H9 (cell line): ENCODE results near the gene MGAT5. TPM values are rescaled to one million over a fixed set of nuclear protein-coding genes. Genes with fewer than 3 reads are reported as not detected.

Source experiments
- DNase-seq: peaks from one replicate; pipeline ENCODE4 v3.0.0-alpha.2; 2017
- H2AFZ ChIP-seq: one replicate; pipeline ENCODE4 v1.6.1; 2013; ENCODE audit warnings: mild to moderate bottlenecking, low read length, control low read depth, moderate library complexity
- H2AK5ac ChIP-seq: 2 replicates; pipeline ENCODE4 v1.6.1; 2013; ENCODE audit warnings: low read length, control low read depth, mixed read lengths; ENCODE audit not compliant: insufficient read length
- H2BK120ac ChIP-seq: one replicate; pipeline ENCODE4 v1.6.1; 2013; ENCODE audit warnings: low read depth, mild to moderate bottlenecking, low read length, control low read depth, inconsistent platforms; ENCODE audit not compliant: poor library complexity, severe bottlenecking
- H2BK12ac ChIP-seq: 2 replicates; pipeline ENCODE4 v1.6.1; 2013; ENCODE audit warnings: low read length, control low read depth, mixed read lengths, low read depth; ENCODE audit not compliant: insufficient read length
- H2BK15ac ChIP-seq: 2 replicates; pipeline ENCODE4 v1.6.1; 2013; ENCODE audit warnings: low read depth, low read length, control low read depth
- H2BK20ac ChIP-seq: one replicate; pipeline ENCODE4 v1.6.1; 2013; ENCODE audit warnings: low read depth, mild to moderate bottlenecking, low read length, control low read depth, inconsistent platforms; ENCODE audit not compliant: poor library complexity, severe bottlenecking
- H2BK5ac ChIP-seq: 2 replicates; pipeline ENCODE4 v1.6.1; 2013; ENCODE audit warnings: low read length, control low read depth, mixed read lengths; ENCODE audit not compliant: insufficient read length
- H3K14ac ChIP-seq: 2 replicates; pipeline ENCODE4 v1.6.1; 2013; ENCODE audit warnings: low read length, control low read depth; ENCODE audit not compliant: insufficient read depth
- H3K18ac ChIP-seq: 2 replicates; pipeline ENCODE4 v1.6.1; 2013; ENCODE audit warnings: low read depth, mild to moderate bottlenecking, mixed read lengths, low read length, control low read depth; ENCODE audit not compliant: insufficient read length
- H3K23ac ChIP-seq: 2 replicates; pipeline ENCODE4 v1.6.1; 2013; ENCODE audit warnings: low read length, control low read depth, mixed read lengths, low read depth; ENCODE audit not compliant: insufficient read length
- H3K23me2 ChIP-seq: 2 replicates; pipeline ENCODE4 v1.6.1; 2013; ENCODE audit warnings: low read depth, mild to moderate bottlenecking, mixed read lengths, low read length, control low read depth; ENCODE audit not compliant: insufficient read length, poor library complexity, severe bottlenecking
- H3K27ac ChIP-seq: 2 replicates; pipeline ENCODE4 v1.5.1; 2013; ENCODE audit warnings: low read length, control low read depth, mixed read lengths, low read depth; ENCODE audit not compliant: insufficient read length
- H3K27me3 ChIP-seq: 2 replicates; pipeline ENCODE4 v1.6.1; 2013; ENCODE audit warnings: low read length, control low read depth, inconsistent platforms; ENCODE audit not compliant: insufficient read depth
- H3K4ac ChIP-seq: 2 replicates; pipeline ENCODE4 v1.6.1; 2013; ENCODE audit warnings: low read depth, mild to moderate bottlenecking, control low read depth, inconsistent platforms, low read length, moderate library complexity
- H3K4me1 ChIP-seq: 2 replicates; pipeline ENCODE4 v1.6.1; 2013; ENCODE audit warnings: low read length, control low read depth, inconsistent platforms; ENCODE audit not compliant: insufficient read depth
- H3K4me2 ChIP-seq: 2 replicates; pipeline ENCODE4 v1.6.1; 2013; ENCODE audit warnings: low read length, control low read depth, mixed read lengths; ENCODE audit not compliant: insufficient read length, insufficient read depth
- H3K56ac ChIP-seq: 2 replicates; pipeline ENCODE4 v1.6.1; 2013; ENCODE audit warnings: low read depth, mild to moderate bottlenecking, mixed read lengths, low read length, control low read depth; ENCODE audit not compliant: insufficient read length
- H3K79me1 ChIP-seq: 2 replicates; pipeline ENCODE4 v1.6.1; 2013; ENCODE audit warnings: low read depth, mild to moderate bottlenecking, moderate library complexity, low read length, control low read depth, inconsistent platforms; ENCODE audit not compliant: insufficient read depth, poor library complexity, severe bottlenecking
- H3K79me2 ChIP-seq: 2 replicates; pipeline ENCODE4 v1.6.1; 2013; ENCODE audit warnings: low read length, control low read depth, inconsistent platforms; ENCODE audit not compliant: insufficient read depth
- H3K9ac ChIP-seq: 2 replicates; pipeline ENCODE4 v1.6.1; 2013; ENCODE audit warnings: low read length, control low read depth, mixed read lengths; ENCODE audit not compliant: insufficient read length; ENCODE audit errors: extremely low read depth
- H3K9me3 ChIP-seq: one replicate; pipeline ENCODE4 v1.6.1; 2013; ENCODE audit warnings: low read depth, low read length, inconsistent platforms; ENCODE audit not compliant: control insufficient read depth
- H3T11ph ChIP-seq: one replicate; pipeline ENCODE4 v1.6.1; 2013; ENCODE audit warnings: mild to moderate bottlenecking, low read length, control low read depth, inconsistent platforms
- H4K20me1 ChIP-seq: one replicate; pipeline ENCODE4 v1.6.1; 2013; ENCODE audit not compliant: control insufficient read depth, insufficient read length, insufficient read depth
- H4K5ac ChIP-seq: 2 replicates; pipeline ENCODE4 v1.6.1; 2013; ENCODE audit warnings: low read depth, mild to moderate bottlenecking, mixed read lengths, low read length, control low read depth; ENCODE audit not compliant: insufficient read length
- H4K8ac ChIP-seq: replicated peaks from 2 replicates; pipeline ENCODE4 v1.6.1; 2013; ENCODE audit warnings: low read length, control low read depth, mixed read lengths, low read depth; ENCODE audit not compliant: insufficient read length
- H4K91ac ChIP-seq: 2 replicates; pipeline ENCODE4 v1.6.1; 2013; ENCODE audit warnings: low read depth, mild to moderate bottlenecking, moderate library complexity, mixed read lengths, low read length, control low read depth; ENCODE audit not compliant: insufficient read length
- H3K27ac Mint-ChIP-seq, 3 experiments: 2 replicates in 2 of 3; 3 replicates in 1 of 3; pipeline ENCODE4 v1.8.0; 2020 to 2021; ENCODE audit warnings: mixed read lengths in 3 of 3, mild to moderate bottlenecking in 1 of 3, moderate library complexity in 1 of 3
- H3K27me3 Mint-ChIP-seq: 2 replicates; pipeline ENCODE4 v1.8.0; 2021; ENCODE audit warnings: low read depth, mild to moderate bottlenecking, moderate library complexity, mixed read lengths
- H3K36me3 Mint-ChIP-seq, 3 experiments: 2 replicates in 2 of 3; 3 replicates in 1 of 3; pipeline ENCODE4 v1.8.0; 2020 to 2021; ENCODE audit warnings: low read depth in 3 of 3, mixed read lengths in 3 of 3; ENCODE audit not compliant: insufficient read depth in 1 of 3
- H3K4me1 Mint-ChIP-seq, 2 experiments: 2 replicates each; pipeline ENCODE4 v1.8.0; 2020; ENCODE audit warnings: mixed read lengths in 2 of 2
- H3K4me3 Mint-ChIP-seq, 2 experiments: 2 replicates in 1 of 2; 3 replicates in 1 of 2; pipeline ENCODE4 v1.8.0; 2020 to 2021; ENCODE audit warnings: mild to moderate bottlenecking in 2 of 2, mixed read lengths in 2 of 2, moderate library complexity in 1 of 2
- H3K9me3 Mint-ChIP-seq, 2 experiments: 2 replicates in 1 of 2; 3 replicates in 1 of 2; pipeline ENCODE4 v1.8.0; 2020; ENCODE audit warnings: mild to moderate bottlenecking in 2 of 2, mixed read lengths in 2 of 2, moderate library complexity in 1 of 2
- WGBS: extraction: QIAGEN DNeasy Blood & Tissue Kit; methylation state at CpG from one replicate; pipeline ENCODE4 v1.1.7; 2013; ENCODE audit warnings: missing lambda C conversion rate, low lambda C conversion rate, mixed read lengths; ENCODE audit not compliant: insufficient read length; ENCODE audit errors: extremely low coverage; 5-methylcytosine and 5-hydroxymethylcytosine counted together
- total RNA-seq: library from RNA; stranded (reverse); gene quantifications from 2 replicates; pipeline ENCODE4 v1.2.1, GENCODE V29; 2021
- TF ChIP-seq, protein P1 (sequence below): fragments of 200-600 bp; sonication (generic); conservative IDR thresholded peaks from 3 replicates; pipeline ENCODE4 v1.8.0; 2021; ENCODE audit warnings: antibody characterized with exemption, mild to moderate bottlenecking

Gene MGAT5
- total RNA-seq, 1 experiment from 2014 or later, result 25.7 TPM

DNA sequence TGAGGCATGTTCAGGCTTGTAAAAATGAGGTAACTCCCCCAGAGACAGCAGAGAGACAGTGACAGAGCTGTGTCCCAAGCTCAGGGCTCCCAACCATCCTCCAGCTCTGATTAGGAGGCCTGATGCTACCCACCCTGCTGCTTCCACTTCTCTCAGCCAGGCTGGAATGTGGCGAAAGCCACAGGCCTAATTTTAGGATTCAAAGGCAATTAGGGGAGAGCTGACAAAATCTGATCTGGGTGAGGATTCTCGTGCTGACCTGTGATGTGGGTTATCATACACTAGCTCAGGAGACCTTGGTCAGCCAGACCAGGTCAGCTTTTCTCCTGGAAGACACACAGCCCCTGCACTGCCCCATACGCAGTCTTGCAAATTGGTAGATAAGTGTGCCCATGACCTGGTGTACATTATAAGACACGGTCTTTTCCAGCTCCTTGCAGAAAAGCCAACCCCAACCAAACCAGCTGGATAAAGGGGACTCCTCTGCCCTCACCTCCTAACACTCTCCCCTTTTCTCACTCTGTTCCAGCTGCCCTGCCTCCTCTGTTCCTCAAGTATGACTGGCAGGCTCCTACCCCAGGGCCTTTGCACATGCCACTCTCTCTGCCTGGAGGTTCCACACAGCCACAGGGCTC is 225.9 kb downstream of the MGAT5 start:
- Mint-ChIP-seq H3K9me3 (no peaks in the 10 kb centered on the region), H3K27me3 (peaks cover 2% of the 10 kb centered on the region), H3K36me3 (no peaks in the 10 kb centered on the region), H3K27ac (no peak overlapping the region; a peak in 1 of 7 replicates), H3K4me3 (no peak overlapping the region), H3K4me1 (no peaks in the 10 kb centered on the region)
- no peak overlapping the region for H2BK15ac ChIP-seq
- H3T11ph ChIP-seq, result no peak overlapping the region
- H2BK5ac ChIP-seq, result no peak overlapping the region
- no peak overlapping the region for H2BK120ac ChIP-seq
- no peak overlapping the region for H4K8ac ChIP-seq
- H3K9ac ChIP-seq, result no peak overlapping the region
- H3K4ac ChIP-seq, result no peak overlapping the region
- DNase-seq, result no peak
- H2BK12ac ChIP-seq, result no peak overlapping the region
- H3K23ac ChIP-seq, result no peak overlapping the region
- TF ChIP-seq, protein P1, sequence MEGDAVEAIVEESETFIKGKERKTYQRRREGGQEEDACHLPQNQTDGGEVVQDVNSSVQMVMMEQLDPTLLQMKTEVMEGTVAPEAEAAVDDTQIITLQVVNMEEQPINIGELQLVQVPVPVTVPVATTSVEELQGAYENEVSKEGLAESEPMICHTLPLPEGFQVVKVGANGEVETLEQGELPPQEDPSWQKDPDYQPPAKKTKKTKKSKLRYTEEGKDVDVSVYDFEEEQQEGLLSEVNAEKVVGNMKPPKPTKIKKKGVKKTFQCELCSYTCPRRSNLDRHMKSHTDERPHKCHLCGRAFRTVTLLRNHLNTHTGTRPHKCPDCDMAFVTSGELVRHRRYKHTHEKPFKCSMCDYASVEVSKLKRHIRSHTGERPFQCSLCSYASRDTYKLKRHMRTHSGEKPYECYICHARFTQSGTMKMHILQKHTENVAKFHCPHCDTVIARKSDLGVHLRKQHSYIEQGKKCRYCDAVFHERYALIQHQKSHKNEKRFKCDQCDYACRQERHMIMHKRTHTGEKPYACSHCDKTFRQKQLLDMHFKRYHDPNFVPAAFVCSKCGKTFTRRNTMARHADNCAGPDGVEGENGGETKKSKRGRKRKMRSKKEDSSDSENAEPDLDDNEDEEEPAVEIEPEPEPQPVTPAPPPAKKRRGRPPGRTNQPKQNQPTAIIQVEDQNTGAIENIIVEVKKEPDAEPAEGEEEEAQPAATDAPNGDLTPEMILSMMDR, result no peak
- no peaks in the 10 kb centered on the region for H3K9me3 ChIP-seq
- H3K27ac ChIP-seq, result no peak overlapping the region
- no peak overlapping the region for H2BK20ac ChIP-seq
- WGBS, result no CpG with 5 or more reads among the region's 4 CpGs
- no peak overlapping the region for H2AFZ ChIP-seq
- H3K79me1 ChIP-seq, result no peaks in the 10 kb centered on the region
- H3K18ac ChIP-seq, result no peak overlapping the region
- H4K5ac ChIP-seq, result no peak overlapping the region
- H2AK5ac ChIP-seq, result no peak overlapping the region
- H3K14ac ChIP-seq, result no peak overlapping the region
- H3K27me3 ChIP-seq, result no peaks in the 10 kb centered on the region
- H4K91ac ChIP-seq, result no peak overlapping the region
- H4K20me1 ChIP-seq, result no peaks in the 10 kb centered on the region
- H3K23me2 ChIP-seq, result no peaks in the 10 kb centered on the region
- no peak overlapping the region for H3K56ac ChIP-seq
- no peaks in the 10 kb centered on the region for H3K79me2 ChIP-seq
- no peaks in the 10 kb centered on the region for H3K4me1 ChIP-seq
- H3K4me2 ChIP-seq, result no peak overlapping the region
